ENCODE measurements around the gene RPRML.

RPRML gene

DNA sequence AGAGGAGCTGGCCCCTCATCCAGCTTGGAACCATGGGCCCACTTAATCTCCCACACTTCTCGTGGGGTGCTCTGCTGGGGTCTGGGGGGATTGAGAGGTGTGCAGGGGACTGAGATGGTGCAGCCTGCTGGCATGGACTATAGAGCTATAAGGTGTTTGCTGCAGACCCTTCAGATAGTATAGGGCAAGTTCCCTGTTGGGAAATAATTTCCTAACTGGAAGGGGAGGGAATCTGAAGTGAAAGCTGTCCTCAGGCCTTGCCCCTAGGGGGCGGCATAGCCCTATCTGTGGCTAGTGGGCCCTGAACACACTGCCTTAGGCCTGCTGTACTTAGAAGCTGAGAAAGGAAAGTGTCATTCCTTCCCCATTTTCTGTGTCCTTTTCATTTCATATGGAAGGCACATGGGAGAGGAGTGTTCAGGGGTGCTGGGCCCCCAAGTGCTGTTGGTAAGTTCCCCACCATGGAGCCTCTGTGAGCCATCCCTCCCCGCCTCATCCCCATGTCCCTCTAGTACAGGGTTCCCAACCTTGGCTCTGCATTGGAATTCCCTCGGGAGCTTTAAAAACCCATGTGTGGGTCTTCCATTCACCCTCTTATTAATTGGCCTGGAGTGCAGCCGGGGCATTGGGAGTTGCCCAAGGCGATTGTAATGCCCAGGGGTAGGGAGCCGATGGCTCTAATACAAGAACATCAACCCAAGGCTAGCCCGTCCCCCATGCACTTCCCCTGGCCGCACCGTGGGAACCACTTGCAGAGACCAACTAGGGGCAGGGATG, 36.4 kb downstream of the RPRML start:
- no peaks in the 10 kb centered on the region for H3K27me3 ChIP-seq (replicated peaks; ENCODE audit: insufficient read depth, low read length)
- no peak overlapping the region for H3K27ac ChIP-seq (ENCODE audit: low read length)
- H3K9me2 ChIP-seq (replicated peaks; ENCODE audit: insufficient read depth, low read length), result no peaks in the 10 kb centered on the region
- no peaks in the 10 kb centered on the region for H3K9me3 ChIP-seq (replicated peaks; ENCODE audit: insufficient read depth, low read length)
- H3K79me2 ChIP-seq (ENCODE audit: low read length), result no peaks in the 10 kb centered on the region
- no peak overlapping the region for H3K4me2 ChIP-seq (ENCODE audit: low read depth, low read length)
- no peaks in the 10 kb centered on the region for H3K4me1 ChIP-seq (ENCODE audit: low read length)
- H3K9ac ChIP-seq (ENCODE audit: low read length), result no peak overlapping the region
- H3K4me3 ChIP-seq (ENCODE audit: low read length), result no peak overlapping the region
- no peaks in the 10 kb centered on the region for H4K20me1 ChIP-seq (ENCODE audit: insufficient read depth, low read length)
- H2AFZ ChIP-seq (ENCODE audit: low read length), result no peak overlapping the region
- H3F3A ChIP-seq (ENCODE audit: insufficient read depth, low read length), result 0 out of 2 replicates have a peak, but pooled peaks cover 12% of the 10 kb centered on the region
- TF ChIP-seq, protein P1, sequence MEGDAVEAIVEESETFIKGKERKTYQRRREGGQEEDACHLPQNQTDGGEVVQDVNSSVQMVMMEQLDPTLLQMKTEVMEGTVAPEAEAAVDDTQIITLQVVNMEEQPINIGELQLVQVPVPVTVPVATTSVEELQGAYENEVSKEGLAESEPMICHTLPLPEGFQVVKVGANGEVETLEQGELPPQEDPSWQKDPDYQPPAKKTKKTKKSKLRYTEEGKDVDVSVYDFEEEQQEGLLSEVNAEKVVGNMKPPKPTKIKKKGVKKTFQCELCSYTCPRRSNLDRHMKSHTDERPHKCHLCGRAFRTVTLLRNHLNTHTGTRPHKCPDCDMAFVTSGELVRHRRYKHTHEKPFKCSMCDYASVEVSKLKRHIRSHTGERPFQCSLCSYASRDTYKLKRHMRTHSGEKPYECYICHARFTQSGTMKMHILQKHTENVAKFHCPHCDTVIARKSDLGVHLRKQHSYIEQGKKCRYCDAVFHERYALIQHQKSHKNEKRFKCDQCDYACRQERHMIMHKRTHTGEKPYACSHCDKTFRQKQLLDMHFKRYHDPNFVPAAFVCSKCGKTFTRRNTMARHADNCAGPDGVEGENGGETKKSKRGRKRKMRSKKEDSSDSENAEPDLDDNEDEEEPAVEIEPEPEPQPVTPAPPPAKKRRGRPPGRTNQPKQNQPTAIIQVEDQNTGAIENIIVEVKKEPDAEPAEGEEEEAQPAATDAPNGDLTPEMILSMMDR (IDR thresholded peaks at IDR 0.05; ENCODE audit: low read length), result peak; percentile 77
- TF ChIP-seq EZH2 (optimal IDR thresholded peaks at IDR 0.05; ENCODE audit: low read depth, low read length), result no peak
- 0 out of 2 replicates have a peak, but pooled peaks cover under 1% of the 10 kb centered on the region for H3K36me3 ChIP-seq (replicated peaks; ENCODE audit: insufficient read depth, low read length)
- DNase-seq, result peak; percentile 44

DNA sequence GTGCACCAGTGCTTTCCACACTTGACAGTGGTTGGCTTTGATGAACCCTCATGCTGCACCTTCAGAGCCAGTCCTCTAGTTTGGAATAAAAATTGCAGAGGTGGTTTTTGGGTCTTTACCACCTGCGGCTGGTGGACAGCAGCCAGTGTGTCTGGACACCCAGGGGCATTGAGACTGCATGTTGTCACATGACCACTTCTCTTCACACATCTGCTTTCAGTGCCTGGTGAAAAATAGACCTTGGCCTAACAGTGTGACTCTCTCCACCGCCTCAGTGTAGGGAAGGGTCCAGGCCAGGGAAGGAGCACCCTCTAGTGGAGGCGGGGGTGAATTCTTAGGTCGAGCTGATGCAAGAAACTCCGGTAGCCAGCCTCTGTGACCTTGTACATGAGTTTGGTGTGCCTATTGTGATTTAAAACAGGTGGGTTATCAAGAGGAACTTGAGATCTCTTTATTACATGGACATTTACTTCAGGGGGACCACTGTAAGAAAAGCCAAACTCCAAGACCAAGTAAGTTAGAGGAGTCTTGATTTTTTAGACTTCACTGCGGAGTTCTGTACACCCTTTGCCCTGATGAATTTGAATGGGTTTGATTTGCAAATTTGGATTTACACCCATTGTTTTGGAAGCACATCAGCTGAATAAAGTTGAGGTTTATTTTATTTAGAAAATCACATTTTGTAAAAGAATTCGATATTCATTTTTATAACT, 38.2 kb downstream of the RPRML start:
- DNase-seq, result peak; percentile 70
- no peak overlapping the region for H3K27ac ChIP-seq (ENCODE audit: low read length)

DNA sequence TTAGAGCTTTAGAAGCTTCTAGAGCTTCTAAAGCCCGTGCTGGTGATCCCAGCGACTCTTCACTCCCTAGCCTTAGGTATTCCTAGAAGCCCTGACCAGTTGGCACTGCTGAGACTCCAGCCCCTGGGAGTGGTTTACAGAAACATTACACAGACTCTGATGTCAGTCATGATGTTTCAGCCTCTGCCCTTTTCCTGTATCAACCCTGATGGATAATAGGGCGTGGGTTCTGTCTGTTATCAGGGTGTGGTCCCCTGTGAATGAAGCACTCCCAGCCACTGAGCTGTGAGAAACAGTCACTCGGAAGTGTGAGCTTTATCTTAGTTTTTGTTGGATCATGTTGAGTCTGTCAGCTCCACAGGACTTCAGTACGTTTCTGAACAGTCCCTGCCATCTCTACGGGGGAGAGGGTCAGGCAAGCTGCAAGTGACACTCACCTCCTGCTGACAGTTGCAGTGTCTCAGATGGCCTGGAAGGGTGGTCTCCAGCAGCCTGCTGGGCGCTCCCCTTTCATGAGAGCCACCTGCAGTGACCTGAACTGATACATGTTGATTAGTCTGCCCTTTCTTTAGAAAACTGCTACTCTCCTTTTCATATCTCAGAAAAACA, 43.3 kb downstream of the RPRML start:
- TF ChIP-seq, protein P1 (IDR thresholded peaks at IDR 0.05; ENCODE audit: low read length), result no peak
- TF ChIP-seq EZH2phosphoT487 (IDR thresholded peaks at IDR 0.05; ENCODE audit: low read length) (no peak), EZH2 (optimal IDR thresholded peaks at IDR 0.05; ENCODE audit: low read depth, low read length) (no peak)
- H3K27me3 ChIP-seq (replicated peaks; ENCODE audit: insufficient read depth, low read length), result no peaks in the 10 kb centered on the region
- no peaks in the 10 kb centered on the region for H4K20me1 ChIP-seq (ENCODE audit: insufficient read depth, low read length)
- no peaks in the 10 kb centered on the region for H3K9me3 ChIP-seq (replicated peaks; ENCODE audit: insufficient read depth, low read length)
- H3K27ac ChIP-seq (ENCODE audit: low read length), result no peak overlapping the region
- H3K36me3 ChIP-seq (replicated peaks; ENCODE audit: insufficient read depth, low read length), result peaks cover 14% of the 10 kb centered on the region; the same call in 1 of the 2 replicates
- no peak overlapping the region for H3K4me2 ChIP-seq (ENCODE audit: low read depth, low read length)
- no peak overlapping the region for H2AFZ ChIP-seq (ENCODE audit: low read length)
- no peak overlapping the region for H3K4me3 ChIP-seq (ENCODE audit: low read length)
- H3K9me2 ChIP-seq (replicated peaks; ENCODE audit: insufficient read depth, low read length), result no peaks in the 10 kb centered on the region
- DNase-seq, result no peak
- H3K9ac ChIP-seq (ENCODE audit: low read length), result no peak overlapping the region
- 0 out of 2 replicates have a peak, but pooled peaks cover 12% of the 10 kb centered on the region for H3F3A ChIP-seq (ENCODE audit: insufficient read depth, low read length)
- no peaks in the 10 kb centered on the region for H3K4me1 ChIP-seq (ENCODE audit: low read length)
- no peaks in the 10 kb centered on the region for H3K79me2 ChIP-seq (ENCODE audit: low read length)

More for the DNA sequence above, 38.2 kb downstream of the RPRML start:
- H4K20me1 ChIP-seq (ENCODE audit: insufficient read depth, low read length), result no peaks in the 10 kb centered on the region
- H3K4me3 ChIP-seq (ENCODE audit: low read length), result no peak overlapping the region
- no peaks in the 10 kb centered on the region for H3K27me3 ChIP-seq (replicated peaks; ENCODE audit: insufficient read depth, low read length)
- H2AFZ ChIP-seq (ENCODE audit: low read length), result no peak overlapping the region
- no peaks in the 10 kb centered on the region for H3K4me1 ChIP-seq (ENCODE audit: low read length)
- H3K4me2 ChIP-seq (ENCODE audit: low read depth, low read length), result no peak overlapping the region
- no peaks in the 10 kb centered on the region for H3K79me2 ChIP-seq (ENCODE audit: low read length)
- H3K9me3 ChIP-seq (replicated peaks; ENCODE audit: insufficient read depth, low read length), result no peaks in the 10 kb centered on the region
- TF ChIP-seq, protein P1 (IDR thresholded peaks at IDR 0.05; ENCODE audit: low read length), result peak; percentile 78
- TF ChIP-seq EZH2 (optimal IDR thresholded peaks at IDR 0.05; ENCODE audit: low read depth, low read length), result no peak
- peaks cover 7% of the 10 kb centered on the region; the same call in 1 of the 2 replicates for H3K36me3 ChIP-seq (replicated peaks; ENCODE audit: insufficient read depth, low read length)
- 0 out of 2 replicates have a peak, but pooled peaks cover 12% of the 10 kb centered on the region for H3F3A ChIP-seq (ENCODE audit: insufficient read depth, low read length)
- H3K9ac ChIP-seq (ENCODE audit: low read length), result no peak overlapping the region
- no peaks in the 10 kb centered on the region for H3K9me2 ChIP-seq (replicated peaks; ENCODE audit: insufficient read depth, low read length)
